NCI-H345 (cell line): Measurements from ENCODE around the gene TPTE2.
"Not testable (repeated sequence)": the region's sequence is repeated elsewhere in the genome, so short reads cannot be mapped to it uniquely, and the experiment has no call there.

Source experiments
- DNase-seq: peaks from one replicate; lab custom pipeline; 2025; lab: John Stamatoyannopoulos, UW

The TPTE2 gene

DNA sequence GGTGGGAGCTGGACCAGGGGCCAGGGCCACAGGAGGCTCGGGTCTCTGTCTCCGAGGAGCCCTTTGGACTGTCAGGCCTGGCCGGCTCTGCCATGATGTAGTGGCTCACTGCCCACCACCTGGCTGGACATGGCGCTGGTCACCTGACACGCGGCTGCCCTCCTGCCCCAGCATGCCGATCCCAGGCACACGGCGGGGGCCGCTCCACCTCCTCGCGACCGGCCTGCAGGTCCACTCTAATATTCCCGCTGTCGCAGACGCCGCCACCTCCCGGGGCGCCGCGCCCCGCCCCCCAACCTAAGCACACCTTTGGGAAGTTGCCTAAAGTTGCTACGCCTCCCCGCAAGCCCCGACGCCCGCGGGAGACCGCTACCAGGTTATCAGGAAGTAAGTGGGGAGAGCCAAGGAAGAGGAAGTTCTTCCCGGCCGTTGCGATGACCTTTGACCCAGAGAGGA, at the start of gene TPTE2:
Gene TPTE2, minus strand, starts transcription at position 406 of the 456 bp plus-strand sequence. CDS start 58,298 bp downstream, outside the sequence.
- not testable (repeated sequence) for DNase-seq

GRCh38 chr13:19607523-19608078, 46.3 kb upstream of the TPTE2 start:
- DNase-seq: no peak

DNA sequence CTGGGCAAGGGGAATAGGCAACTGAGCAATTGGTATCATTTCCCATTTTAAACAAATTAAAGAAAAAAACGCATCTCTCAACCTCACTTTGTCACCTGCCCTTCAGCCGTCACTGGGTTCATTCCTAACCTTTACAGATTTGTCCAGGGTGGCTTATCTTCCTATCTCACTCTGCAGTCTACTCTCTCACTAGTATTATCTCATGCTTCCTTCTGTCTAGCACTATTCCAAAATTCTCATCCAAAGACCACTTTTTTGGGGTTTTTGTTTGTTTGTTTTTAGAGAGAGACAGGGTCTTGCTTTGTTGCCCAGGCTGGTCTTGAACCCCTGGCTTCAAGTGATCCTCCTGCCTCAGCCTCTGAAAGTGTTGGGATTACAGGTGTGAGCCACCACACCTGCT, 45.4 kb upstream of the TPTE2 start:
- DNase-seq: no peak

- DNase-seq: no peak
Measured at GRCh38 chr13:19606152-19606551, 44.8 kb upstream of the TPTE2 start.

GRCh38 chr13:19605161-19605955, 44.0 kb upstream of the TPTE2 start:
- no peak for DNase-seq

GRCh38 chr13:19604306-19604705, 43.0 kb upstream of the TPTE2 start:
- DNase-seq: no peak

GRCh38 chr13:19601749-19602725, 40.7 kb upstream of the TPTE2 start:
- DNase-seq: peak; percentile 29

DNA sequence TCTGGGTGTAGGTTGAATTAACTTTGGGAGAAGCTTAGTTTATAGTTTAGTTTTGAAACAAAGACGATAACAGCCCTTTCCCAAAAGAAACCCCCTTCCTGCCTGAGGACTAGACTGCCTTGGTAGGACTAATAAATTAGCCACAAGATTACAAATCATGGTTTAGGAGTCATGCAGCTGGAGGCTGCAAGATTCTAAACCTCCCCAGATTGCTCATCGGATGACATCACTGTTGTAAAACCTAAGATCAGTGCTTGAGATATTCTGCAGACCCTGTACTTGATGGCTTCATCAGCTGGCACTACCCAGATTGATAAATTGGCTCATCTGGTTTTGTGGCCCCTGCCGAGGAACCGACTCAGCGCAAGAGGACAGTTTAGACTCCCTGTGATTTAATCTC, 36.2 kb upstream of the TPTE2 start:
- DNase-seq: no peak

DNA sequence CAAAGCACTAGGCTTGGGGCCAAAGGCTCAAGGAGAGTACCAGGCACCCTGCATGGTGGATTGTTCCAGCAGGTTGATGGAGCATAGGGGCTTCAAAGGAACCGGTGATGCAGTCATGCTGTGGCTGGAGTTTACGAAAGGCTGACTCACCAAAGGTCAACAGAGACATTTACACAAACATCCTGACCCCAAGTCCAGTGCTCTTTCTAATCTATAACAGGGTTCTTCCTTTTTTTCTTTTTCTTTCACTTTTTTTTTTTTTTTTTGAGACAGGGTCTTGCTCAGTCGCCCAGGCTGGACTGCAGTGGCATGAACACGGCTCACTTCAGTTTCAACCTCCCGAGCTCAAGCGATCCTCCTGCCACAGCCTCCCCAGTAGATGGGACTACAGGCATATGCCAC, 35.6 kb upstream of the TPTE2 start:
- no peak for DNase-seq

GRCh38 chr13:19596086-19596485, 34.8 kb upstream of the TPTE2 start:
- DNase-seq: no peak

DNA sequence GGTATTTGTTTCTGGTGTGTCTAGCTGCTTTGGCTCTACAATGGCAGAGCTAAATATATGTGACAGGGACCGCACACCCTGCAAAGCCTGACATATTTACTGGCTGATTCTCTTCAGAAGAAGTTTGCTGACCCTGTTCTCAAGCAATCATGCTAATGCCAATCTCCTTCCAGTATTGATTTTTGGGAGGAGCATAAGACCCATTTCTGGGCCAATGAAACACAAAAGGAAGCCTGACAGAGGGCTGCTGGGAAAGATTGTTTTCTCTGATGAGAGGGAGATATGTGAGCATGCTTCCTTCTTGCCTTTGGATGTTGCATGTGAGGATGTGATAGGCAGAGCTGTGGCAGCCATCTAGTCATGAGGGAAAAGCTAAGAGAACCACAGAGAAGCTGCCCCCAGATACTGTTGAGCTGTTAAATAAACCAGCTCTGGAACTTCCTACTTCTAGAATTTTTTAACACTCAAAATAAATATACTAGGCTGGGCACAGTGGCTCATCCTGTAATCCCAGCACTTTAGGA, 31.4 kb upstream of the TPTE2 start:
- no peak for DNase-seq

DNA sequence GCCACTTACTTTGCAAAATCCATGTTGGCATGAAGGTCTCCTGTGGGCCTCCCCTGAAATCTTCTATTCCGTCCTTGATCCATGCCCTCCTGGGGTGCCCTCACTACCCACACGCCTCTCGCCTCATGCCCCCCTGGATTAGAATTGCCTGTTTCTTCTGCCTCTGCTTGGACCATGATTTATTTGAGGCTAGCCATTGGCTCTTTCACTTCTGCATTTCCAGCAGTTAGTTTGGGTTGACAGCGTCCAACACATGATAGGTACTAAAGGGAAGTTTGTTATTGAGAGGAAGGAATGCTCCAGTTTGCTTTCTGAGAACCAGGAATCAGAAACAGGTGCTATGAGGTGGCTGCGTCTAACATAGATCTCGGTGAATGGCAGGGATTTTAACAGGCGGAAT, 30.5 kb upstream of the TPTE2 start:
- DNase-seq: no peak

- no peak for DNase-seq
Measured at GRCh38 chr13:19590423-19590822, 29.1 kb upstream of the TPTE2 start.

- DNase-seq: no peak
Measured at GRCh38 chr13:19589312-19589711, 28.0 kb upstream of the TPTE2 start.

- peak; percentile 2 for DNase-seq
Measured at GRCh38 chr13:19587635-19588300, 26.4 kb upstream of the TPTE2 start.

- DNase-seq: no peak
Measured at GRCh38 chr13:19586904-19587634, 25.7 kb upstream of the TPTE2 start.

- DNase-seq: no peak
Measured at GRCh38 chr13:19581675-19582074, 20.3 kb upstream of the TPTE2 start.

GRCh38 chr13:19575230-19575629, 13.9 kb upstream of the TPTE2 start:
- no peak for DNase-seq

- no peak for DNase-seq
Measured at GRCh38 chr13:19573120-19573716, 11.9 kb upstream of the TPTE2 start.

DNA sequence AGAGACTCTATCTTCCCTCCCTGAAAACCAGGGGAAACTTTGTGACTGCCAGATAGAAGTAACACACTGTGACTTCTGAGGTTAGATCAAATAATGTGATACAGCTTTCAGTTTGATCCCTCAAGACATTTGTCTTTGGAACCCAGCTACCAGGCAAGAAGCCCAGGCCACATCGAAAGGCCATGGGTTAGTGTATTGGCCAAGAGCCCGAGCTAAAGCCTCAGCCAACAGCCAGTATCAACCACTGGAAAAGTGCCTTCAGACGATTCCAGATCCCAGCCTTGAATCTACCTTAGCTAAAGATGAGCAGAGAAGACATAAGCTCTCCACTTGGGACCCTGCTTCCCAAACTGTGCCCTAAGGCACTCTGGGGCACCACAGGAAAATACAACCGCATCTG, 10.9 kb upstream of the TPTE2 start:
- DNase-seq: no peak
